K562 (cell line): ENCODE results near the gene ADK. TPM values are rescaled to one million over a fixed set of nuclear protein-coding genes. Genes with fewer than 3 reads are reported as not detected.

ENCODE experiments used
- ATAC-seq: fragments of 200-7000 bp; cut with Tn5 transposase; 3 replicates; pipeline ENCODE4 v1.9.1; 2020; ENCODE audit warnings: moderate library complexity
- BruUV-seq: library from RNA; stranded (reverse); fragments of 400-500 nt; replicated peaks from 2 replicates; lab custom pipeline; 2021; lab: Mats Ljungman, UMichigan
- CTCF ChIA-PET: fragments of 300-600 bp; formaldehyde crosslinking; extraction: SDS; loops from one replicate; lab custom pipeline; 2021; ENCODE audit warnings: low intra/inter-chr PET ratio; lab: Yijun Ruan, JAX
- POLR2A ChIA-PET: fragments of 300-600, 350-650 bp; sonication (Branson Sonifier 250); formaldehyde crosslinking; extraction: SDS; loops from one replicate; lab custom pipeline; 2021; ENCODE audit warnings: antibody characterized with exemption, inconsistent platforms; lab: Yijun Ruan, JAX
- DNase-seq, 4 experiments: peaks; one replicate each; pipeline versions ENCODE4 v3.0.0 to v3.0.0-alpha.2; 2011 to 2018; ENCODE audit warnings: low spot score in 3 of 4, mixed read lengths in 3 of 4; ENCODE audit errors: extremely low read depth in 1 of 4
- FAIRE-seq: peaks from 2 replicates; lab custom pipeline; 2011; peaks lifted over from hg19 to GRCh38; lab: Jason Lieb, UNC
- H2AFZ ChIP-seq: 2 replicates; pipeline ENCODE4 v1.6.0; 2011; ENCODE audit warnings: low read depth, low read length, control low read depth, inconsistent platforms
- H3K27ac ChIP-seq: fragments of 200-600 bp; 3 replicates; pipeline ENCODE4 v1.8.0; 2011; ENCODE audit warnings: low read depth, mild to moderate bottlenecking, control low read depth, inconsistent platforms, low read length, moderate library complexity, mixed read lengths; ENCODE audit errors: extremely low read depth
- H3K27me3 ChIP-seq, 2 experiments: fragments of 300-600 bp in 1 of 2; 2 replicates in 1 of 2; 3 replicates in 1 of 2; pipeline versions ENCODE4 v1.6.0 to v1.8.0; 2011; ENCODE audit warnings: inconsistent platforms in 2 of 2, low read length in 2 of 2, mild to moderate bottlenecking in 1 of 2, mixed read lengths in 1 of 2, moderate library complexity in 1 of 2; ENCODE audit not compliant: control insufficient read depth in 2 of 2, insufficient read depth in 2 of 2
- H3K36me3 ChIP-seq: fragments of 300-600 bp; 3 replicates; pipeline ENCODE4 v1.8.0; 2011; ENCODE audit warnings: mild to moderate bottlenecking, low read length, inconsistent platforms; ENCODE audit not compliant: control insufficient read depth, insufficient read depth
- H3K4me1 ChIP-seq, 2 experiments: fragments of 200-600 bp in 1 of 2; replicated peaks in 1 of 2; 2 replicates in 1 of 2; 3 replicates in 1 of 2; pipeline versions ENCODE4 v1.5.1 to v1.8.0; 2011; ENCODE audit warnings: inconsistent platforms in 2 of 2, low read length in 2 of 2, mild to moderate bottlenecking in 1 of 2, mixed read lengths in 1 of 2, moderate library complexity in 1 of 2; ENCODE audit not compliant: control insufficient read depth in 2 of 2, insufficient read depth in 2 of 2
- H3K4me2 ChIP-seq: 2 replicates; pipeline ENCODE4 v1.6.1; 2011; ENCODE audit warnings: low read length, control low read depth, inconsistent platforms, mixed read lengths; ENCODE audit not compliant: insufficient read depth
- H3K4me3 ChIP-seq: fragments of 200-600 bp; sonication (generic), shearing (Covaris generic); 2 replicates; pipeline ENCODE4 v1.5.1; 2016; ENCODE audit warnings: control low read depth, inconsistent platforms
- H3K79me2 ChIP-seq: fragments of 200-600 bp; 3 replicates; pipeline ENCODE4 v1.8.0; 2011; ENCODE audit warnings: low read length, inconsistent platforms; ENCODE audit not compliant: control insufficient read depth, insufficient read depth
- H3K9ac ChIP-seq, 2 experiments: 2 replicates each; pipeline versions ENCODE4 v1.6.0 to v1.6.1; 2011; ENCODE audit warnings: low read depth in 2 of 2, low read length in 2 of 2, control low read depth in 1 of 2, inconsistent platforms in 1 of 2, mild to moderate bottlenecking in 1 of 2, mixed read lengths in 1 of 2; ENCODE audit not compliant: insufficient read depth in 1 of 2
- H3K9me1 ChIP-seq: one replicate; pipeline ENCODE4 v1.6.0; 2011; ENCODE audit warnings: inconsistent platforms, mild to moderate bottlenecking, low read length, moderate library complexity; ENCODE audit not compliant: control insufficient read depth, insufficient read depth
- H3K9me3 ChIP-seq: replicated peaks from 2 replicates; pipeline ENCODE4 v1.5.1; 2011; ENCODE audit warnings: low read depth, low read length, inconsistent platforms; ENCODE audit not compliant: control insufficient read depth, insufficient read depth
- H4K20me1 ChIP-seq: replicated peaks from 2 replicates; pipeline ENCODE4 v1.6.1; 2011; ENCODE audit warnings: low read length, inconsistent platforms, mixed read lengths; ENCODE audit not compliant: control insufficient read depth, insufficient read depth
- CHAMP1 ChIP-seq: fragments of 450-650 bp; IDR thresholded peaks from 2 replicates; pipeline ENCODE4 v1.6.1; 2016; ENCODE audit warnings: mild to moderate bottlenecking
- CHD4 ChIP-seq: fragments of 200-600 bp; sonication (generic); IDR thresholded peaks from 3 replicates; pipeline ENCODE4 v1.6.1; 2012; ENCODE audit warnings: low read depth, mild to moderate bottlenecking, mixed read lengths, low read length, inconsistent platforms; ENCODE audit not compliant: insufficient read depth, insufficient replicate concordance, poor library complexity, severe bottlenecking
- NFATC3 ChIP-seq: fragments of 450-650 bp; IDR thresholded peaks from 2 replicates; pipeline ENCODE4 v1.6.1; 2017; ENCODE audit warnings: mild to moderate bottlenecking
- RBFOX2 ChIP-seq: fragments of 200-400 bp; formaldehyde crosslinking; IDR thresholded peaks from 2 replicates; pipeline ENCODE4 v1.6.1; 2017; ENCODE audit warnings: low read depth, mild to moderate bottlenecking, low read length, moderate library complexity
- RERE ChIP-seq: sonication (generic); formaldehyde crosslinking; IDR thresholded peaks from 2 replicates; pipeline ENCODE4 v1.8.0; 2023; ENCODE audit warnings: missing genetic modification reagents, mild to moderate bottlenecking, borderline replicate concordance
- THRA ChIP-seq: fragments of 450-650 bp; IDR thresholded peaks from 2 replicates; pipeline ENCODE4 v1.6.1; 2017; ENCODE audit warnings: mild to moderate bottlenecking, moderate library complexity
- ZBTB5 ChIP-seq: fragments of 450-650 bp; IDR thresholded peaks from 2 replicates; pipeline ENCODE4 v1.6.1; 2017; ENCODE audit warnings: antibody characterized with exemption
- ZNF408 ChIP-seq: fragments of 250-450 bp; sonication (Bioruptor Pico); IDR thresholded peaks from 2 replicates; pipeline ENCODE4 v1.4.0; 2020; ENCODE audit warnings: low read depth, mild to moderate bottlenecking, moderate library complexity
- ZNF436 ChIP-seq: fragments of 250-450, 450-650 bp; sonication (Bioruptor Pico); formaldehyde crosslinking; IDR thresholded peaks from 2 replicates; pipeline ENCODE4 v1.7.0; 2020; ENCODE audit warnings: mild to moderate bottlenecking
- ZNF444 ChIP-seq: fragments of 250-450 bp; sonication (Bioruptor Pico); IDR thresholded peaks from 2 replicates; pipeline ENCODE4 v1.4.0; 2020; ENCODE audit warnings: mild to moderate bottlenecking, moderate library complexity
- whole genome bisulfite sequencing: fragments of 100-300 bp; shearing (Covaris generic); methylation state at CpG from one replicate; pipeline ENCODE4 v1.1.6; 2016; ENCODE audit warnings: low coverage, mixed read lengths; ENCODE audit not compliant: insufficient coverage; ENCODE audit errors: missing lambda C conversion rate; 5-methylcytosine and 5-hydroxymethylcytosine counted together
- in situ Hi-C: fragments of 300-500 bp; cut with MboI; formaldehyde crosslinking; loops from 4 replicates; pipeline ENCODE4 v1.15.0; 2018; ENCODE audit warnings: inconsistent platforms, mixed read lengths
- intact Hi-C: fragments of 100-400 bp; cut with micrococcal nuclease; formaldehyde crosslinking; loops from 2 replicates; pipeline ENCODE4 v1.14.2; 2022
- polyA plus RNA-seq, 8 experiments: library from polyadenylated mRNA; depleted of rRNA in 4 of 8; stranded (reverse) in 5 of 8; unstranded in 3 of 8; fragments of >200 nt; fragmentation: Nextera tagmentation in 2 of 8; fragmentation: Illumina TruSeq in 1 of 8; extraction: Ambion mirVana in 2 of 8; extraction: Trizol in 1 of 8; gene quantifications; 2 replicates each; pipeline versions ENCODE4 v1.2.1 to v1.2.3, GENCODE V29; 2011 to 2014; ENCODE audit warnings: inconsistent platforms in 1 of 8, missing spikeins in 1 of 8
- total RNA-seq, 7 experiments: library from RNA; depleted of rRNA in 6 of 7; stranded (reverse); fragments of >200 nt in 6 of 7; fragmentation: Illumina TruSeq in 2 of 7; extraction: Trizol in 2 of 7; gene quantifications; 2 replicates each; pipeline versions ENCODE4 v1.2.1 to v1.2.3, GENCODE V29; 2011 to 2021; ENCODE audit warnings: low replicate concordance in 1 of 7

ADK gene
- total and polyA plus RNA-seq, 9 of the 15 experiments (the other 6 are each of a cell fraction or from before 2014, with no cell fraction given): 54.2 to 97.8 (median 73.6) TPM

- H3K4me2 ChIP-seq: no peak overlapping the region
- in situ Hi-C loops: no loop called here
- no peak for ATAC-seq
- POLR2A ChIA-PET: interaction anchor here (1.4 kb wide), 1 partner anchor 9 kb away, joined by 5 read pairs; no protein-coding TSS in a partner anchor
- H3K4me3 ChIP-seq: no peak overlapping the region
- H2AFZ ChIP-seq: no peak overlapping the region
- H4K20me1 ChIP-seq: no peaks in the 10 kb centered on the region
- BruUV-seq: no TSS peak
- no peak for TF ChIP-seq CHD4
- no peak for TF ChIP-seq ZBTB5
- no peak for TF ChIP-seq NFATC3
- TF ChIP-seq ZNF436 (CRISPR knock-in tag): no peak
- no peak for TF ChIP-seq RBFOX2
- TF ChIP-seq ZNF444: no peak
- TF ChIP-seq RERE (CRISPR knock-in tag): no peak
- TF ChIP-seq CHAMP1: no peak
- no peak for TF ChIP-seq ZNF408 (CRISPR knock-in tag)
- TF ChIP-seq THRA: no peak
- TF ChIP-seq, all 486 proteins: peak for 0
- no peak for FAIRE-seq
- no peak for DNase-seq
- Histone ChIP-seq H3K79me2 (no peaks in the 10 kb centered on the region), H3K9me1 (no peaks in the 10 kb centered on the region), H3K27me3 (no peaks in the 10 kb centered on the region), H3K36me3 (no peaks in the 10 kb centered on the region), H3K4me1 (no peaks in the 10 kb centered on the region), H3K9ac (no peak overlapping the region), H3K9me3 (no peaks in the 10 kb centered on the region), H3K27ac (no peak overlapping the region)
- CTCF ChIA-PET: no interaction called here
- intact Hi-C loops: no loop called here
- WGBS: 87% methylated on average over 3 of the region's 3 CpGs
Measured at GRCh38 chr10:74662635-74663034, 511.6 kb downstream of the ADK start.
